ENCODE measurements around the gene TCTN3. TPM values are rescaled to one million over a fixed set of nuclear protein-coding genes. Genes with fewer than 3 reads are reported as not detected.

The TCTN3 gene, protein sequence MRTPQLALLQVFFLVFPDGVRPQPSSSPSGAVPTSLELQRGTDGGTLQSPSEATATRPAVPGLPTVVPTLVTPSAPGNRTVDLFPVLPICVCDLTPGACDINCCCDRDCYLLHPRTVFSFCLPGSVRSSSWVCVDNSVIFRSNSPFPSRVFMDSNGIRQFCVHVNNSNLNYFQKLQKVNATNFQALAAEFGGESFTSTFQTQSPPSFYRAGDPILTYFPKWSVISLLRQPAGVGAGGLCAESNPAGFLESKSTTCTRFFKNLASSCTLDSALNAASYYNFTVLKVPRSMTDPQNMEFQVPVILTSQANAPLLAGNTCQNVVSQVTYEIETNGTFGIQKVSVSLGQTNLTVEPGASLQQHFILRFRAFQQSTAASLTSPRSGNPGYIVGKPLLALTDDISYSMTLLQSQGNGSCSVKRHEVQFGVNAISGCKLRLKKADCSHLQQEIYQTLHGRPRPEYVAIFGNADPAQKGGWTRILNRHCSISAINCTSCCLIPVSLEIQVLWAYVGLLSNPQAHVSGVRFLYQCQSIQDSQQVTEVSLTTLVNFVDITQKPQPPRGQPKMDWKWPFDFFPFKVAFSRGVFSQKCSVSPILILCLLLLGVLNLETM
- total RNA-seq (46.2 and 46.4 TPM in 2 replicates), polyA plus RNA-seq (52.8 and 55.6 TPM in 2 replicates)

DNA sequence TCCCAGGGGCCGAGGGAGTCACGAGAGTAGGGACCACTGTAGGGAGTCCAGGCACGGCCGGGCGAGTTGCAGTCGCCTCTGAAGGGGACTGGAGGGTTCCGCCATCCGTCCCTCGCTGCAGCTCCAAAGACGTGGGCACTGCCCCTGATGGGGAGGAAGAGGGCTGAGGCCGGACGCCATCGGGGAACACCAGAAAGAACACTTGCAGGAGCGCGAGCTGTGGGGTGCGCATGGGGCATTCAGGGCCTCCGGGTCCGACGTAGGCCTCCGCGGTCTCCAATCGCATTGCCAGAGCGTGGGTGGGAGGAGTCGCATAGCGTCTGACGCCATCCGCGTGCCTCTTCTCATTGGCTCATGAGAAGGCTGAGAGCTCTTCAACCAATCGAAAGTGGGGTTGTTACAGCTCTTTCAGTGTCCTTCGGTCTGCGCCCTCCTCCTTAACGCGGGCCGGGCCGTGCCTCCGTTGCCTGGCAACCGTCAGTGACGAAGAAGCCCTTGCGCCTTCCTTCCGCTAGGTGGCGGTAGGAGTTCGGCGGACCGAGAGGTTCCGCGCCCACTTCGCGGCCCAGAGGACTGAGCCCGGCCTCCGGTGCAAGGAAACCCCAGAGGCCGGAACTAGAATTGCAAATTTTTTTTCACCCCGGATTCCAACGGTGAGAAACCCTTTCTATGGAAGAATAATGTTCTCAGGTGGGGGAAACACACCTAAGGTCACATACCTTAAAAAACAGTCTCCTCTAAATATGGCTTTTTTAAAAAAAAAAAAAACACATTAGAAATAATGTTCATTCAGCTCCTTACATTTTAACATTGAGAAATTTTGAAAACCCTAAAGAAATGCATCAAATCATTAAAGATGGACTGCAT is at the start of gene TCTN3:
Gene TCTN3, minus strand, starts transcription at position 260 of the 867 bp plus-strand sequence. Its CDS starts 28 bp downstream, at position 232.
- no peaks in the 10 kb centered on the region for H3K27me3 ChIP-seq
- no peaks in the 10 kb centered on the region for H3K9me2 ChIP-seq (replicated peaks; ENCODE audit: insufficient read depth)
- no peaks in the 10 kb centered on the region for H3K9me3 ChIP-seq (ENCODE audit: low read depth)
- peaks cover 7% of the 10 kb centered on the region for H3K4me1 ChIP-seq (ENCODE audit: insufficient read depth)
- peak within 1 kb of the TSS; percentile 84 for H3K4me2 ChIP-seq
- peak within 1 kb of the TSS; percentile 56 for H3K4me3 ChIP-seq
- peaks cover 38% of the 10 kb centered on the region for H3K79me2 ChIP-seq
- H3K36me3 ChIP-seq (replicated peaks; ENCODE audit: insufficient read depth, low read depth) = no peaks in the 10 kb centered on the region
- peak within 1 kb of the TSS; percentile 27 for H2AFZ ChIP-seq
- TF ChIP-seq, protein P1, sequence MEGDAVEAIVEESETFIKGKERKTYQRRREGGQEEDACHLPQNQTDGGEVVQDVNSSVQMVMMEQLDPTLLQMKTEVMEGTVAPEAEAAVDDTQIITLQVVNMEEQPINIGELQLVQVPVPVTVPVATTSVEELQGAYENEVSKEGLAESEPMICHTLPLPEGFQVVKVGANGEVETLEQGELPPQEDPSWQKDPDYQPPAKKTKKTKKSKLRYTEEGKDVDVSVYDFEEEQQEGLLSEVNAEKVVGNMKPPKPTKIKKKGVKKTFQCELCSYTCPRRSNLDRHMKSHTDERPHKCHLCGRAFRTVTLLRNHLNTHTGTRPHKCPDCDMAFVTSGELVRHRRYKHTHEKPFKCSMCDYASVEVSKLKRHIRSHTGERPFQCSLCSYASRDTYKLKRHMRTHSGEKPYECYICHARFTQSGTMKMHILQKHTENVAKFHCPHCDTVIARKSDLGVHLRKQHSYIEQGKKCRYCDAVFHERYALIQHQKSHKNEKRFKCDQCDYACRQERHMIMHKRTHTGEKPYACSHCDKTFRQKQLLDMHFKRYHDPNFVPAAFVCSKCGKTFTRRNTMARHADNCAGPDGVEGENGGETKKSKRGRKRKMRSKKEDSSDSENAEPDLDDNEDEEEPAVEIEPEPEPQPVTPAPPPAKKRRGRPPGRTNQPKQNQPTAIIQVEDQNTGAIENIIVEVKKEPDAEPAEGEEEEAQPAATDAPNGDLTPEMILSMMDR (IDR thresholded peaks at IDR 0.05; ENCODE audit: poor library complexity) = peak; percentile 100
- TF ChIP-seq EZH2 (IDR thresholded peaks at IDR 0.05; ENCODE audit: borderline replicate concordance) = no peak
- peak within 1 kb of the TSS; percentile 79 for H3K27ac ChIP-seq
- H4K20me1 ChIP-seq (ENCODE audit: insufficient read depth, poor library complexity, severe bottlenecking) = no peaks in the 10 kb centered on the region
- peak; percentile 100 for DNase-seq (ENCODE audit: low spot score)
- WGBS (ENCODE audit: low lambda C conversion rate, missing lambda C conversion rate) = 1% methylated on average over 53 of the region's 53 CpGs

DNA sequence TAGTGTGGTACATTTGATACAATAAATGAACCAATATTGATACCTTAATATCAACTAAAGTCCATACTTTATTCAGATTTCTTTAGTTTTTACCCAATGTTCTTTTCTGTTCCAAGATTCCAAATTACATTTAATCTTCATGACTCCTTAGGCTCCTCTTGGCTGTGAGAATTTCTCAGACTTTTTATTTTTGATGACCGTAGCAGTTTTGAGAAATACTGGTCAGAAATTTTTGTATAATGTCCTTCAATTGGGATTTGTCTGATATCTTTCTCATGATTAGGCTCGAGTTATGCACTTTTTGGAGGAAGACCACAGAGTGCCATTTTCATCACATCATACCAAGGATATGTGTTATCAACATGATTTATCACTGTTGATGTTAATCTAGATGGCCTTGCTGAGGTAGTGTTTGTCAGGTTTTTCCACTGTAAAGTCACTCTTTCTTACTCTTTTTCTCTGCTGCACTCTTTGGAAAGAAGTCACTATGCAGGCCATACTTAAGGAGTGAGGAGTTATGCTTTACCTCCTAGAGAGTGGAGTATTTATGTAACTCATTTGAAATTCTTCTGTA is 49.3 kb upstream of the TCTN3 start:
- TF ChIP-seq EZH2 (IDR thresholded peaks at IDR 0.05; ENCODE audit: borderline replicate concordance) (no peak), EZH2phosphoT487 (IDR thresholded peaks at IDR 0.05; ENCODE audit: low read depth, severe bottlenecking, unreplicated experiment) (no peak)
- TF ChIP-seq, protein P1 (IDR thresholded peaks at IDR 0.05; ENCODE audit: poor library complexity) = no peak
- no peak for DNase-seq (ENCODE audit: low spot score)
- 83% methylated on average over 2 of the region's 2 CpGs for WGBS (ENCODE audit: low lambda C conversion rate, missing lambda C conversion rate)
- Histone ChIP-seq H3K27ac (no peak overlapping the region), H3K9me3 (ENCODE audit: low read depth) (no peaks in the 10 kb centered on the region), H3K27me3 (no peaks in the 10 kb centered on the region), H3K36me3 (replicated peaks; ENCODE audit: insufficient read depth, low read depth) (no peaks in the 10 kb centered on the region), H3K79me2 (no peaks in the 10 kb centered on the region), H3K4me2 (no peak overlapping the region), H2AFZ (no peak overlapping the region), H3K9me2 (replicated peaks; ENCODE audit: insufficient read depth) (no peaks in the 10 kb centered on the region), H3K4me3 (no peak overlapping the region), H3K4me1 (ENCODE audit: insufficient read depth) (no peaks in the 10 kb centered on the region), H4K20me1 (ENCODE audit: insufficient read depth, poor library complexity, severe bottlenecking) (no peaks in the 10 kb centered on the region)

DNA sequence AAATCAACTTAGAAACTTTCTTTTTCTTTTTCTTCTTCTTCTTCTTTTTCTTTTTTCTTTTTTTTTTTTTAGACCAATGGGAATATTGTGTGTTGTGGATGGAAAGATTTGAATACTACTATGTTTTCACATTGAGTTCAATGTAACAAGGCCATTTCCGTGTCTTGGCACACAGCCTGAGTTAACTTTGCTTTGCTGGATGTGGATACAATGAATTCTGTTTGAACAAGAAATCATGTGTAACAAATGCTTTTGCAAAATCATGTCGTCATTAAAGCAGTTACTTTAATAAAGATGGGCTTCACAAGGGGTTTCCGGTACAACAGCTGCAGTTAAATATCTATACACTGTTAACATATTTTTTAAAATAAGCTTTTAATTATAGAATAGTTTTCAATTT is 48.8 kb upstream of the TCTN3 start:
- Histone ChIP-seq H3K4me3 (no peak overlapping the region), H4K20me1 (ENCODE audit: insufficient read depth, poor library complexity, severe bottlenecking) (no peaks in the 10 kb centered on the region), H3K27me3 (no peaks in the 10 kb centered on the region), H3K4me1 (ENCODE audit: insufficient read depth) (no peaks in the 10 kb centered on the region), H2AFZ (peak overlapping the region; percentile 29), H3K4me2 (peak overlapping the region; percentile 27), H3K27ac (peak overlapping the region; percentile 48), H3K79me2 (no peaks in the 10 kb centered on the region), H3K9me2 (replicated peaks; ENCODE audit: insufficient read depth) (no peaks in the 10 kb centered on the region), H3K36me3 (replicated peaks; ENCODE audit: insufficient read depth, low read depth) (no peaks in the 10 kb centered on the region), H3K9me3 (ENCODE audit: low read depth) (no peaks in the 10 kb centered on the region)
- WGBS (ENCODE audit: low lambda C conversion rate, missing lambda C conversion rate) = 83% methylated on average over 3 of the region's 3 CpGs
- TF ChIP-seq EZH2phosphoT487 (IDR thresholded peaks at IDR 0.05; ENCODE audit: low read depth, severe bottlenecking, unreplicated experiment) (no peak), EZH2 (IDR thresholded peaks at IDR 0.05; ENCODE audit: borderline replicate concordance) (no peak)
- TF ChIP-seq, protein P1 (IDR thresholded peaks at IDR 0.05; ENCODE audit: poor library complexity) = no peak
- peak; percentile 15 for DNase-seq (ENCODE audit: low spot score)
